ENCODE results near the gene ZBTB21. TPM values are rescaled to one million over a fixed set of nuclear protein-coding genes. Genes with fewer than 3 reads are reported as not detected.

Gene ZBTB21
- total and polyA plus RNA-seq, 2 of the 8 experiments (the other 6 are each of a cell fraction or from before 2014, with no cell fraction given), result 3.9 to 17.8 TPM

- Histone ChIP-seq H3K4ac (replicated peaks; ENCODE audit: insufficient read length, low read depth, low read length) (no peak overlapping the region), H3K23ac (ENCODE audit: insufficient read length) (no peak overlapping the region), H2BK12ac (ENCODE audit: low read depth, low read length) (no peak overlapping the region), H3K79me2 (ENCODE audit: control insufficient read depth in 1 of 2, insufficient read depth in 2 of 2, low read length in 2 of 2) (no peaks in the 10 kb centered on the region), H2BK20ac (ENCODE audit: low read length) (no peak overlapping the region), H3K79me1 (ENCODE audit: low read depth, low read length) (no peaks in the 10 kb centered on the region), H3K4me1 (replicated peaks in 1 of 4; ENCODE audit: control insufficient read depth in 3 of 4, insufficient read depth in 4 of 4, low read length in 3 of 4) (no peaks in the 10 kb centered on the region; a peak in 1 of 7 replicates), H4K5ac (ENCODE audit: insufficient read length, low read depth, low read length) (no peak overlapping the region), H2AK5ac (ENCODE audit: low read depth, low read length) (no peak overlapping the region), H4K20me1 (replicated peaks in 1 of 2; ENCODE audit: control insufficient read depth in 1 of 2, insufficient read depth in 2 of 2, low read length in 2 of 2) (no peaks in the 10 kb centered on the region), H3K4me2 (ENCODE audit: insufficient read depth in 1 of 2, low read depth in 2 of 2, low read length in 2 of 2) (no peak overlapping the region), H3K14ac (ENCODE audit: insufficient read length) (no peak overlapping the region), H3K27me3 (replicated peaks in 1 of 4; ENCODE audit: control insufficient read depth in 3 of 4, extremely low read depth in 1 of 4, insufficient read depth in 3 of 4, low read length in 3 of 4) (no peaks in the 10 kb centered on the region; a peak in 1 of 7 replicates), H3K18ac (ENCODE audit: extremely low read depth, low read length) (no peak overlapping the region), H3K27ac (ENCODE audit: low read depth, low read length) (no peak overlapping the region), H2BK5ac (ENCODE audit: low read depth, low read length) (no peak overlapping the region), H3K4me3 (ENCODE audit: extremely low read depth in 1 of 4, insufficient read depth in 2 of 4, low read depth in 3 of 4, low read length in 4 of 4) (no peak overlapping the region), H4K91ac (replicated peaks; ENCODE audit: insufficient read length, low read length) (no peak overlapping the region), H3K36me3 (ENCODE audit: control insufficient read depth in 2 of 4, insufficient read depth in 4 of 4, low read length in 3 of 4) (no peaks in the 10 kb centered on the region), H3K9me3 (ENCODE audit: insufficient read depth in 2 of 2, low read depth in 1 of 2, low read length in 1 of 2) (no peaks in the 10 kb centered on the region), H3K56ac (replicated peaks; ENCODE audit: insufficient read length, low read depth, low read length) (no peak overlapping the region), H2BK15ac (ENCODE audit: low read length) (no peak overlapping the region), H3K9ac (replicated peaks in 1 of 4; ENCODE audit: extremely low read depth in 1 of 4, low read depth in 3 of 4, low read length in 3 of 4) (no peak overlapping the region), H2BK120ac (replicated peaks; ENCODE audit: low read depth, low read length) (no peak overlapping the region), H3K23me2 (ENCODE audit: low read depth, low read length) (no peaks in the 10 kb centered on the region), H2AFZ (ENCODE audit: low read length) (no peak overlapping the region), H4K8ac (ENCODE audit: extremely low read depth, insufficient read depth, low read length) (no peak overlapping the region)
- no peak for TF ChIP-seq RNF2 (IDR thresholded peaks at IDR 0.05; ENCODE audit: borderline replicate concordance, low read depth, low read length, missing control alignments, poor library complexity, severe bottlenecking)
- TF ChIP-seq, protein P1, sequence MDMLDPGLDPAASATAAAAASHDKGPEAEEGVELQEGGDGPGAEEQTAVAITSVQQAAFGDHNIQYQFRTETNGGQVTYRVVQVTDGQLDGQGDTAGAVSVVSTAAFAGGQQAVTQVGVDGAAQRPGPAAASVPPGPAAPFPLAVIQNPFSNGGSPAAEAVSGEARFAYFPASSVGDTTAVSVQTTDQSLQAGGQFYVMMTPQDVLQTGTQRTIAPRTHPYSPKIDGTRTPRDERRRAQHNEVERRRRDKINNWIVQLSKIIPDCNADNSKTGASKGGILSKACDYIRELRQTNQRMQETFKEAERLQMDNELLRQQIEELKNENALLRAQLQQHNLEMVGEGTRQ (IDR thresholded peaks at IDR 0.05; ENCODE audit: low read length), result no peak
- TF ChIP-seq JUN (IDR thresholded peaks at IDR 0.05; ENCODE audit: low read depth, low read length), result no peak
- no peak for TF ChIP-seq TAF7 (optimal IDR thresholded peaks at IDR 0.05; ENCODE audit: borderline replicate concordance, low read depth, low read length)
- no peak for TF ChIP-seq CREB1 (IDR thresholded peaks at IDR 0.05)
- TF ChIP-seq POU5F1 (IDR thresholded peaks at IDR 0.05; ENCODE audit: low read depth, low read length), result no peak
- TF ChIP-seq TAF1 (IDR thresholded peaks at IDR 0.05; ENCODE audit: low read depth, low read length), result no peak
- TF ChIP-seq CHD2 (IDR thresholded peaks at IDR 0.05; ENCODE audit: low read length), result no peak
- no peak for TF ChIP-seq NANOG (IDR thresholded peaks at IDR 0.05; ENCODE audit: insufficient read depth, low read depth, low read length, poor library complexity, severe bottlenecking)
- TF ChIP-seq YY1 (IDR thresholded peaks at IDR 0.05; ENCODE audit: low read depth, low read length), result no peak
- no peak for TF ChIP-seq SP2 (IDR thresholded peaks at IDR 0.05; ENCODE audit: low read length)
- no peak for TF ChIP-seq TCF12 (IDR thresholded peaks at IDR 0.05; ENCODE audit: low read depth, low read length)
- CTCF ChIA-PET (ENCODE audit: partially characterized antibody), result interaction anchor here (2.0 kb wide), 1 partner anchor 226 kb away, joined by 5 read pairs; no protein-coding TSS in a partner anchor
- DNase-seq (ENCODE audit: low read depth in 1 of 2, low spot score in 2 of 2) (no peak), FAIRE-seq (no peak)
- POLR2A ChIA-PET (ENCODE audit: partially characterized antibody), result no interaction called here
- WGBS, 2 experiments (ENCODE audit: extremely low coverage in 1 of 2, insufficient coverage in 1 of 2, insufficient read length in 1 of 2, insufficient replicate concordance in 2 of 2, low coverage in 1 of 2, low lambda C conversion rate in 2 of 2, missing lambda C conversion rate in 1 of 2), result 80% methylated on average over 3 of the region's 3 CpGs; no CpG with 5 or more reads in 1 of the 2 experiments
Observed at GRCh38 chr21:42032968-42033367, 22.8 kb upstream of the ZBTB21 start.
